Hypothalamus (tissue), 51 donors: ENCODE data around the gene TMEM185A.
"Not testable (repeated sequence)": the region's sequence is repeated elsewhere in the genome, so short reads cannot be mapped to it uniquely, and the experiment has no call there.

Experiments used
- DNase-seq, 51 donors: peaks; one replicate each; lab custom pipeline; 2025; lab: John Stamatoyannopoulos, UW

The TMEM185A gene

DNA sequence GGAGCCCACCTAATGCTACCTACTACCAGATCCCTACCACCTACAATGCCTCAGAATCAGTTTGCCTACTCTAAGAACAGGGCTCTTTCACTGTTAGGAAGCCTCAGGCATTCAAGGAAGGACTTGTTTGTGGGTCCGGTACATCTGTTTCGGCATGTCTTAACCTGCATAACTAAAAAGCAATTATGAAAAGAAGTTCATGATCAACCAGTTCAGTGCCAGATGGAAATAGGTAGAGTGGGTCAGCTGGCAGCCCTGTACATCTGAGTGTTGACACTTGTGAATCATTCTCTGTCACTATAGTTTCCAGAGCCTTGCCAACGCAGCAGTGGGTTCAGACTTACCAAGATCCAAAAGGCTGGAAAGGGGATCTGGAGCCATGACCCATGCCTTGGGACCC, 3.3 kb downstream of the TMEM185A start:
- no peak for DNase-seq

DNA sequence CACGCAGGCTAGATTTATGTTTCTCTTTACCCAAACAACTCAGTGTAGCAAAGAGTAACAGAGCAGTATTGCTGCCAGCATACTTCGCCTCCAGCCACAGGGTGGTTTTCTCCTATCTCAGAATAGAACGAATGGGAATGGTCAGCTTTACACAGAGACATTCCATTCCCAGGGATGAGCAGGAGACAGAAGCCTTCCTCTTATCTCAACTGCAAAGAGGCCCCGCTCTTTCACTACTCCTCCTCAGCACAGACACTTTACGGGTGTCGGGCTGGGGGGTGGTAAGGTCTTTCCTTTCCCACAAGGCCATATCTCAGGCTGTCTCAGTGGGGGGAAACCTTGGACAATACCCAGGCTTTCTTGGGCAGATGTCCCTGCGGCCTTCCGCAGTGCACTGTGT, 4.8 kb downstream of the TMEM185A start:
- DNase-seq: not testable (repeated sequence)

DNA sequence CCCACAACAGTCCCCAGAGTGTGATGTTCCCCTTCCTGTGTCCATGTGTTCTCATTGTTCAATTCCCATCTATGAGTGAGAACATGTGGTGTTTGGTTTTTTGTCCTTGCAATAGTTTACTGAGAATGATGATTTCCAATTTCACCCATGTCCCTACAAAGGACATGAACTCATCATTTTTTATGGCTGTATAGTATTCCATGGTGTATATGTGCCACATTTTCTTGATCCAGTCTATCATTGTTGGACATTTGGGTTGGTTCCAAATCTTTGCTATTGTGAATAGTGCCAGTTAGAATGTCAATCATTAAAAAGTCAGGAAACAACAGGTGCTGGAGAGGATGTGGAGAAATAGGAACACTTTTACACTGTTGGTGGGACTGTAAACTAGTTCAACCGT, 11.9 kb downstream of the TMEM185A start:
- not testable (repeated sequence) for DNase-seq

DNA sequence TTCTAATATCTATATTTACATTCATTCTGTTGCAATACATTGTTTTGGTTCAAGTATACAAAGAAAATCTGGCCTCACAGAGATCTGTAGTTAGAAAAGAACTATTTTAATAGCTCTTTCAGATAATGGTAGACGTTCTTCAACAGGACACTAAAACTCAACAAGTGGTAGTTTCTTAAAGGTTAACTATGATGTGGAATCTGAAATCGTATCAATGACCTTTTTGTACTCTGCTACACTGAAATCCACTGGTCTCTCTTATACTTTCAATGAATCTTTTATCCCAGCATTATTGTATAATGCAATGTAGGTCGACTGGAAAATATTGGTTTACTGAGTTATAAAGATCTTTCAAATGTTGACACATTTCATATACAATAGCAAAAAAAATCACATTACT, 12.7 kb downstream of the TMEM185A start:
- no peak for DNase-seq

DNA sequence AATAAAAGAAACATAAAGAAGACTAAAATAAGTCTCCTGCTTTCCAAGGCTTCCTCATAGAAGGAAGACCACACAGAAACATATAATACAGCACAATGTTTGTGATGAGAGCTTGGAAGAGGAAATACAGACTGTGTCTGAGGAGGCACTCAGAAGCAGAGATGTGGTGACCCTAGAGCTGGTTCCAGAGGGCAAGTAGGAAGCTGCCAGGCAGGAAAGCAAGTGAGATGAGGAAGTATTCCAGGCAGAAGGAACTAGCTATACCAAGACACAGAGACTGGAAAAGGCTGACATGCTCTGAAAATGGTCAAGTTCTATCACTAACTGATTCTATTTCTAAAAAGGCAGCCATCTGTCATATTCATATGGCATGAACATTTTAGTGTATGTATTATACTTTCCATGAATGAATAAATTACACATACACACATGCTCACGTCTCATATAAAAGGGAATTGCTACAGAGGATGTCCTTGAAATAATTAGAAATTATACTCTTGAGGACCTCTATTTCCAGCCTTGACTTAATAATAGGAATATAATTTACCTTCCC, 19.9 kb downstream of the TMEM185A start:
- no peak for DNase-seq

DNA sequence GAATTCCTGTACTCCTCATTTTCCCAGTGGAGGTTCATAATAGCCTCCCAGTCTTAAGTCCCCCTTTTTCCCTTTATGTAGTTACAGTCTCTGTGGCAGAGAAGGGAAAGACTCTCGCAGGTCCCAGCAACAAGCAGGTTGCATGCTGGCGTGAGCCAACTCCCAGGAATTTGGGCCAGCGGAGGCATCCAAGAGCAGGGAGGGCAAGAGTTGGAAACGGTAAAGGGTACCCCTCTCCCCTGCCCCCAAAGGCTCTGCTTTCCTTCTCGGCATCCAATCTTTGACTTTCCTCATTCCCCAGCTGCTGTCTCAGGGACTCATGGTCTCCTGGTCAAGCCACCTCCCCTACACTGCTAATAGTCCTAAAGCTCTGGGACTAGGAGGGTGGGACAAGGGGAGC, 21.1 kb downstream of the TMEM185A start:
- no peak for DNase-seq

DNA sequence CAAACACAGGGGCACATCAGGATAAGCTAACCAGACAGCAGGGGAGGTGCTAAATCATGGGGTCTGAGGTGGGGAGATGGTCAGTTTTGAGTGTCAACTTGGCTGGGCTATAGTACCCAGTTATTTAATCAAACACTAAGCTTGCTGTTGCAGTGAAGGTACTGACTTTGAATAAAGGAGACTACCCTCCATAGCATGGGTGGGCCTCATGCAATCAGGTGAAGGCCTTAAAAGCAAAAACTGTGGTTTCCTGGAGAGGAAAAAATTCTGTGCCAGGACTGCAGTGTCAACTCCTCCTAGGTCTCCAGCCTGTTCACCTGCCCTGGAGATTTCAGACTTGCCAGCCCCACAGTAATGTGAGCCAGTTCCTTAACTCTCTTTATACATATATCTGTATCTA, 23.9 kb downstream of the TMEM185A start:
- no peak for DNase-seq

DNA sequence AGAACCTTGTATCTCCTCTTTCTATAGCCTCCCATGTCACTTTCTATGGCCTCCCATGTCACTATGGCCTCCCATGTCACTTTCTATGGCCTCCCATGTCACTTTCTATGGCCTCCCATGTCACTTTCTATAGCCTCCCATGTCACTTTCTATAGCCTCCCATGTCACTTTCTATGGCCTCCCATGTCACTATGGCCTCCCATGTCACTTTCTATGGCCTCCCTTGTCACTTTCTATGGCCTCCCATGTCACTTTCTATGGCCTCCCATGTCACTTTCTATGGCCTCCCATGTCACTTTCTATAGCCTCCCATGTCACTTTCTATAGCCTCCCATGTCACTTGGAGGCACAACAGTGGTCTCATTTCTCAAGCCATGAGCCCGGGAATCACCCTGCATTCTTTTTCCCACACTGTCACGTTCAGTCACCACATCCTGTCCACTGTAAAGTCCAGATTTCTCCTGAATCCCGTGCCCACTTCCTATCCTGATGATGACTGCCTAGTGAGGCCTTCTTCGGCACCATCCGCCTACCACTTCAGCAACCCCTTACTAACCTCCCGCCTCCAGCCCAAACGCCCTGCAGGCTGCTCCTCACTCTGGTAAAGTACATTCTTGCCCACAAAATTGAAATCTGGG, 26.2 kb downstream of the TMEM185A start:
- not testable (repeated sequence) for DNase-seq

DNA sequence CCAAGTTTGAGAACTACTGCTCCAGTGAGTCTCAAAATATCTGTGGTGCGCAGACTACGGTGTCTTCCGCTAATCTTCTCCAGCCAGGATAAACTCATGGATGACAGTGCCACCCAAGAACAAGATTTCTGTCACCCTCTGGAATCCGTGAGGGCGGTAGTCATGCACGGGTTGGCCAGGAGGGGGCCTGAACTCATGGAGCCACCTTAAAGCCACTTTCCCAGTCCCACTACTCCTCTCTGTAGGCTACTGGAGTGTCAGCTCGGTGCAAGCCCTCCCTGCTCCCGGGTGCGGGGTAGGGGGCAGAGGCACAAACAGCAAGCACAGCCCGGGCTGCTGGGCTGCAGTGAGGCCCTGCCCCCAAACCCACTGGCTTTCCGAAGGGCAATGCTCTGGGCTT, 33.0 kb downstream of the TMEM185A start:
- DNase-seq: not testable (repeated sequence)

DNA sequence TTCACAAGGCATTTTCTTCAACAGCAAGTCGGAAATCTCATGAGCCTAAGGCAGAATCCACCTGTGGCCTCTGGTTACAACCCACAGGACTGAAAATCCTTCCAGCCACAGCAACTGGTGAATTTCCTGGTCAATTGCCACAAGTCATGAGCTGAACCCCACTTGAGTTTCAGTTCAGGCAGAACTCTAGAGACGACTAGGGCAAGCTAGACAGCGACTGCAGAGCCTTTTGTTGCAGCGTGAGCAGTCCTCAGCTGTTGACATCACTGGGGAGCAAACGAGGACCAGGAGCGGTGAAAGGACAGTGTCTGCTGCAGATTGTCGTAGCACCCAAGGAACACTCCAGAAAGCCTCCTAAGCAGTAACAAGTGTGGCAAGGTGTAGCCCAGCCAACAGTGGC, 35.6 kb downstream of the TMEM185A start:
- DNase-seq: not testable (repeated sequence)

DNA sequence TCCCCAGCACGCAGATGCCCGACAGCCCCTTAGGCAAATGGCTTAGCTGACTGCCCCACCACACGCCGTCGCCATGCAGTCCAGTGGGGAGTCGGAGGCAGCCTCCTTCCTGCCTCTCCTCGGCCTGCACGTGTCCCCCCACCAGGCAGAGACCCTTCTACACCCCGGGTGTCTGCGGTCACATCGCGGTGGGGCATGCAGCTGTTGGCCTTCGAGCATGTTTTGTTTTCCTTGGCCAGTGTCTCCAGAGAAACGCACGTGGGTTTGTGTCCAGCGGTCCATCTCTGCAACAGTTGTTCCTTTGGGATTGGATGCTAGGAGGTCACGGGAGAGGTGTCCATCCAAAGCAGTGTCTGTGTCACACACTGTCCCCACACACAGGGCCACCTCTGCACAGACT, 36.4 kb downstream of the TMEM185A start, which contains the start of gene HSFX2:
HSFX2 (minus strand) TSS at position 101 of the 400 bp plus-strand sequence. CDS start 614 bp downstream, outside the sequence.
- not testable (repeated sequence) for DNase-seq

DNA sequence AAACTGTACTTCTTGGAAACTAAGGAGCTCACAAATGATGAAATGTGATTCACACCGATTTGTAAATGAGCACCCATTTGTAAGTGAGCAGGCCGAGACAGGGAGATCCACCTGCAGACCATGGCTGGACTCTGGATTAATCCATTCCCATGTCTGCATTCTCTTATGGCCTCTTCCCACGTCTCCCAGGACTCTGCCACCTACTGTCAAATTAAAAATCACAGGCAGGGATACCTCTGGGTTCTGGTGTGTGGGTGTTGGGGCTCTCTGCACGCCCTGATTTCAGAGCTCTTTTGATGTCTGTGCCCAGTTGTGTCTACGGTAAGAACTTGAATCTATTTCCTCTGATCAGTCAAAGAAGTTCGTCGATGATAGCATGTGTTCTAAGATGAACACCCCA, 40.6 kb downstream of the TMEM185A start:
- DNase-seq: not testable (repeated sequence)

DNA sequence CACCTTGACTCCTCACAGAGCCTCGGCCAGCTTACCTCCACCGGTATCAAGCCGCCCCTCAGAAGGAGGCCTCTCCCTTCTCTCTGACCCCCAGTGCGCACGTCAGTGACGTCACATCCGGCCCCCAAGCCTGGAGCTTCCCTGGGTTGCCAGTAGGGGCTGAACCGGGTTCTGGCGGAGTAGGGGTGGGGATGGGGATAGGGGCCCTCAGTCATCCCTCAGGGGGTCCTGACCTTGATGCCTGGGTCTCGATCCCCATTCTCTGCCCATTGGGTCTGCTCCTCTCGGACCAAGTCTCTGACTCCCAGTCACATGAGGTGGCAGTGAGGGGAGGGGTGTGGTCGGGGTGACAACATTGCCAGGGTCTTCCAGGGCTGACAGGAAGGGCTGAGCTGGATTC, 44.2 kb downstream of the TMEM185A start, which contains the start of gene MAGEA9B:
MAGEA9B (minus strand) TSS at position 101 of the 400 bp plus-strand sequence. CDS start 4,280 bp downstream, outside the sequence.
- DNase-seq: not testable (repeated sequence)

DNA sequence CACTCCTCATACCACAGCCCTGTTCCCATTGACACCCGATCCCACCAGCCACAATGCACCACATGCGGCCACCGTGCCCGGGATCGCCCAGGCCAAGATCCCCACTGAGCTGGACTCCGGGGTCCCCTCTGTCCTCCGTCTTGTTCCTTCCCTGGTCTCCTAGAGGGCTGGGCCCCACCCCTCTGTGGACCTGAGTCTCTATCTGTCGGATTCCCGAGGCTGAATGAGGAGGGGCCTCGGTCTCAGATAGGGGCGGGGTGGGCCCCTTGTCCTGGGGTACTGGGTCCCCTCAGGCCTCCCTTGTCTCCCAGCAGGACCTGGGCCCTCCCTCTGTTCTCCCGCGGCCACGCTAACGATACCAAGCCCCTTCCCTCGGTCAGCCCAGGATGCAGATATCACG, 46.0 kb downstream of the TMEM185A start:
- not testable (repeated sequence) for DNase-seq

DNA sequence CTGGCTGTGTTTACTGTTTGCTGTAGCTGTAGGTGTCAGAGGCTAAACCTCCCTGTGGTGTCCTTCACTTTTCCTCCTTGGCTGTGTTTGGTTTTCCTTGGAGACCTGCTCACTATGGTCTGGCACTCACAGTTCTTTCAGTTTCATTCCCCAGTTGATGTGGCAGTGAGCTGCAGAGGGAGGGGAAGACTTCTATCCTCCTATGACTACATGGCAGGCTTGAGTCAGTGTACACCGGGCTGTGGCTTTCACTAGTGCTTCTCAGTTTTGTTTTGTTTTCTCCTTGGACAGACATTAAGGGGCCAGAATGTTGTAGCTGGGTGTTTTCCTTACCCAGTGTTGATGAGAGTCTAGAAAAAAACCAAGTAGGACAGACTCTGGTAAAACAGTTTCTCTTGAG, 58.1 kb downstream of the TMEM185A start:
- not testable (repeated sequence) for DNase-seq

DNA sequence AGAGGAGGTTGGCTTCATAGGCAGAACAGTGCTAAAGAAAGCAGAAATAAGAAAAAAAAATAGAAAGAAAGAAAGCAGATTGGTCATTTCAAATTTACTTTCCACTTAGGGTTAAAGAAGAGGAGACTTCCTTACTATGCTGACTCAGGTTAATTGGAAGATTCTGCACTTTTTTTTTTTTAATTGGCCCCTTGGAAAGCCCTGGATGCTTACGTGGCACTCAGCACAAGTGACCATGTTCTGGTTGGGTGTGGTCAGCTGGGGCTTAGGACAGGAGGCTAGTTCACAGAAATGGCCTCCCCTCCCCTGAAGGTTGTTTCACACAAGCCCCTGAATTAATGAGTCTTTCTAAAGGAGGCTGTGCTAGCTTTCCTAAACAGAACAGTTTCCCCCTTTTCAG, 58.8 kb downstream of the TMEM185A start:
- DNase-seq: no peak

DNA sequence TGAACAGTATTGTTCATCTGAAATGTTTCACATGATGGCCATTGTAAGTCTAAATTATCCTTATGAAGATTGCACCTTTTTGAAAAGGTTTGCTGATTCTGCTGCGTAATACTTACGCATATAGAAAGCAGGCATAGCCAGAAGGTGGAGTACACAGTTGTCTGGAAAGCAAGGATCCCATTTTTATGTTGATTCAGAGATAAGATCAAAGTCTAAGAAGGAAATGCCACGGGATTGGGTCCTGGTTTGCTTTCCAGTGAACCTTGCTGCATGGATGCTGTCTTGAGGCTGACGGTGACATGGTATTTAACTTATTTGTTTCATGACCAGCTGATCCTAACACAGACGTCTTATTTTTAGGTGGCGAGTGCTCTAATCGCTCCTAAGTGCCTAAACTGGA, 59.8 kb downstream of the TMEM185A start:
- DNase-seq: no peak

DNA sequence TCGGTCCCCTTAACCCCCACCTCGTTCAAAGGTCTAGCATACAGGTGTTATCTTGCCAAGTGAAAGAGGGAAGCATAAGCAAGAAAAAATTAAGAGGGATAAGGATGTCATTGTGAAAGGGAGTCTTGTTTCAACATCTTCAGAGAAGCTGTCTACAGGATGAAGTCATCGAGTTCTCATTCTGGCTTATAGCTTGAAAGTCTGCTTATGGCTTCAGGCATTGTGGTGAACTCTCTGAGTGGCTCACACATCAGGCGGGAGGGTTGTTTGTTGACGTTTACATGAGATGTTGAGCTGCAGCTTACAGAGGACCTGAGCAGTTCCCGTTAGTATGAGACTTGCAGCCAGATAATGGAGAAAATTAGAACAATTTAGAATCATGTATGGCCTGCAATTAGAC, 60.9 kb downstream of the TMEM185A start:
- no peak for DNase-seq

DNA sequence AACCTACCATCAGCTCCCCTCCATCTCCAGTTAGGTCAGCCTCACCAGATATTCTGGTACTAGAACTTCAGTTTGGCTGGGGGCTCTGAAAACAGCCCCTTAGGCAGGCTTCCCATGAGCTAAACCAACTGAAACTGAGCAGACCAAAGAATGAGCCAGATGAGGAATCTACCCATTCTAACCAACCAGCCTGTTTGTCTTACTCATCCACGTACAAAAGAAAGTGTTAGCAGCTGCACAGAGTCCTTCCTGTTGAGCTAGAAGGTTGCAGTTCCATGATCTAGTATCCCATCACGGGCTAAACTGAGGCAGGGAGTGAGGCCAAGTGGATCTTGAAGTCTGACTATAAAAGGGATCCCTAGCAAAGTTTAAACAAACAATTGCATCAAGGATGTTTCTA, 61.8 kb downstream of the TMEM185A start:
- no peak for DNase-seq

DNA sequence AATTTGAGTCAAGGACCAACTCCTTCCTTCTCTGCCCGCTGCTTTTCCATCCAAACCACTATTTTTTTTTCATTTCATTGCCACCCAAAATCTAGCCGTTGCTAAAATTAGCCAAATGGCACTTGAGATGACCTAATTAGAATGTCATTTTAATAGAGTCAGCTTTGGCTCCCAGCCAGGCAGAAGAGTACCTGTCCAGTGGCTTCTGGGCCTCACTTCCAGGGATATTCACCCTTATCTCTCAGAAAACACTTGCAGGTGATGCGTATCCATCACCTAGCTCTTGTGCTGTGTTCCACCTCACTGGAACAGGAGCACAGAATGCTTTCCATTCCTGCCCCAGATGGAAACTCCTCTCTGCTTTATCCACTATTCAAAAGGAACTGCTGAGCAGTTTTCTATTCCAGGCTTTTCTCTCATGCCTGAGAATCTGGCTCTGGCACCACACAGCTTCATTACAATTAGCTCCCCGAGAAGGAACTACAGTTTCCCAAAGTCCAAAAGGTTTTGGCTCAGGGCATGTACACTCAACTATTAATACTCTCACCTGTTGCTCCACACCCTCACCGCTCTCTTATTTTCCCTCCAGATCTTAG, 62.8 kb downstream of the TMEM185A start:
- no peak for DNase-seq

DNA sequence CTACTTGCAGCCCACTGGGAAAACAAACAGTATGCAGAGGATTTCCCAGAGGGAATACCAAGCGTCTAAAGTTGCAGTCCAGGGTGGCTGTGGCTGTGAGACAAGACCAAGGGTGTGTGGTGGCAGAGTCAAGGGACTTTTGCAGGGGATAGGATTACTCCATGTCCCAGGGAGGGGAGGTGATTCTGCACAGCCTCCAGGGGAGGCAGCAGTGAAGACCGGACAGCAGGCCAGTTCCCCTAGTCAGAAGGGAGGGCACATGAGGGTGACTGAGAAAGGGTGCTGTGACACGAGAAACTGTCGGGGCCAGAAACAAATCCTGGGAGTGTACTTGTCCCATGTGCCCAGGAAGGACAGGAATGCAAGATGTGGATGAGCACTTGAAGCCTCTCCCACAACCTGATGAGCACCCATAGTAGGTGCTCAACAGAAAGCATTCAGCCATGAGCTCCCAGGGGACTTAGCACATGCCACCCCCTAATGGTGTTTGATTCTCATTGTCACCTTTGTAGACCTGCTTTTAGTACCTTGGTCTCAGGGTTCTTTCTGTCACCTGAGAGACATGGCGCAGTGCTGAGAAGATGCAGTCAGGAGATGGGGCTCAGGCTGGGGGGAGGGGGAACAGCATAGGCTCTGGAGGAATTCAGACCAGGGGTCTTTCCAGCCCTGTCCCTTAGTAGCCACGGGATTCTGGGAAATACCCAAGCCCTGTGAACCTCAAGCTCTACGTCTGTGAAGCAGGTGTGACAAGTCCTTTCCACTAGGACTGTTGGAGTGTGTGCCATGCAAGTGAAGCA, 63.8 kb downstream of the TMEM185A start:
- no peak for DNase-seq
